Cardiac muscle cell (in vitro differentiated cells and primary cell): ENCODE measurements around the gene FHOD3. TPM values are rescaled to one million over a fixed set of nuclear protein-coding genes. Genes with fewer than 3 reads are reported as not detected.
A peak's percentile ranks its signal among the peaks of the same experiment; 100 is the strongest.

Experiments
- DNase-seq, 2 donors: peaks; one replicate each; pipeline versions ENCODE4 v3.0.0 to v3.0.0-alpha.2; 2010 to 2017; ENCODE audit warnings: low read depth in 1 of 2, low spot score in 1 of 2
- H3K27ac ChIP-seq: fragments of 200-600 bp; sonication (generic); 2 replicates; pipeline ENCODE4 v1.5.1; 2016
- H3K27me3 ChIP-seq: fragments of 200-600 bp; sonication (generic); 2 replicates; pipeline ENCODE4 v1.6.0; 2016; ENCODE audit warnings: control low read depth
- H3K36me3 ChIP-seq: fragments of 200-600 bp; sonication (generic); 2 replicates; pipeline ENCODE4 v1.5.1; 2016; ENCODE audit warnings: control low read depth
- H3K4me1 ChIP-seq: fragments of 200-600 bp; sonication (generic); 2 replicates; pipeline ENCODE4 v1.8.1; 2017; ENCODE audit warnings: low read depth, mild to moderate bottlenecking, mixed run types
- H3K4me3 ChIP-seq: fragments of 200-600 bp; sonication (generic); 2 replicates; pipeline ENCODE4 v1.5.1; 2016; ENCODE audit warnings: mild to moderate bottlenecking
- H3K9me3 ChIP-seq: fragments of 200-600 bp; sonication (generic); 2 replicates; pipeline ENCODE4 v1.5.1; 2017; ENCODE audit warnings: low read depth, mild to moderate bottlenecking, control low read depth
- CTCF ChIP-seq: IDR thresholded peaks from 2 replicates; pipeline ENCODE4 v1.5.1; 2012; ENCODE audit warnings: low read depth, mild to moderate bottlenecking, low read length
- polyA plus RNA-seq: library from polyadenylated mRNA; unstranded; fragments of >200 nt; fragmentation: Nextera tagmentation; extraction: Ambion mirVana; gene quantifications from 2 replicates; pipeline ENCODE4 v1.2.1, GENCODE V29; 2016
- total RNA-seq: library from RNA; depleted of rRNA; stranded (reverse); fragments of >200 nt; gene quantifications from 2 replicates; pipeline ENCODE4 v1.2.3, GENCODE V29; 2016

The FHOD3 gene
- total and polyA plus RNA-seq, 2 experiments from 2014 or later: 127 to 347 TPM

DNA sequence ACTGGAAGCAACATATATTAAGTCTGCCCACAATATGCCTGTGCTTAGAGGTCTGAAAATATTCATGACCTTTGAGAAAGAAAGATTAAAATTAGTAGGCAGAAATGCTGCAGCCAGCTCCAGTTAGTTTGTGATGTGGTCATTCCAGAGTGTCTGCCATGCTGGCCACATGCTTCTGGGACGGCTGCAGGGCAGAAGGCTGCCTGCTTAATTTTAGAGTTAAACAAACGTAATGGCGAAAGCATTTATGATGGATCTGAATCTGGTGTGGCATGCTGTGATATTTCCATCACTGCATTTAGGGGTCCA lies 95.4 kb downstream of the FHOD3 start:
- H3K9me3 ChIP-seq: no peaks in the 10 kb centered on the region
- H3K27ac ChIP-seq: peak overlapping the region; percentile 85
- H3K36me3 ChIP-seq: no peaks in the 10 kb centered on the region
- no peaks in the 10 kb centered on the region for H3K27me3 ChIP-seq
- no peak overlapping the region for H3K4me3 ChIP-seq
- DNase-seq: no peak
- peaks cover 68% of the 10 kb centered on the region for H3K4me1 ChIP-seq
- no peak for TF ChIP-seq CTCF

- no peak for DNase-seq
- Histone ChIP-seq H3K9me3 (no peaks in the 10 kb centered on the region), H3K27ac (no peak overlapping the region), H3K27me3 (no peaks in the 10 kb centered on the region), H3K4me1 (peaks cover 57% of the 10 kb centered on the region), H3K4me3 (no peak overlapping the region), H3K36me3 (no peaks in the 10 kb centered on the region)
- TF ChIP-seq CTCF: no peak
Measured at GRCh38 chr18:36394486-36394885, 97.0 kb downstream of the FHOD3 start.

DNA sequence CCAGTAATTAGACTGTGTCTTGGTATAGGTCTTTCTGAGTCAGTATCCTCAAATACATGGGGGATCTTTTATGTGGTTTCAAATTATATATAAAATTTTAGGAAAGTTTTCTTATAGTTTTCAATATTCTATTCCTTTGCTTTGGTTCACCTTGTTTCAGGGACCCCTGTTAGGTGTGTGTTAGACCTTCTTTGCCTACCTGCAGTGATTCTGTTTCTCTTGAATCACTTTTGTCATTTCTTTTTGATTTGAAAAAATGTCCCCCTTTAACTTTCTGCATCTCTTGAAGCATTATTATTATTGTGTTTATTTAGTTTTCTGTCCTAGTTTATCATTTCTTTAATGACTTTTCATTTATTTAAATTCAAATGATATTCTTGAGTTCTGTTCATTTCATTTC lies 98.7 kb downstream of the FHOD3 start:
- H3K4me3 ChIP-seq: no peak overlapping the region
- H3K27me3 ChIP-seq: no peaks in the 10 kb centered on the region
- H3K9me3 ChIP-seq: no peaks in the 10 kb centered on the region
- H3K27ac ChIP-seq: no peak overlapping the region
- TF ChIP-seq CTCF: no peak
- no peak for DNase-seq
- no peaks in the 10 kb centered on the region for H3K36me3 ChIP-seq
- H3K4me1 ChIP-seq: peaks cover 40% of the 10 kb centered on the region

DNA sequence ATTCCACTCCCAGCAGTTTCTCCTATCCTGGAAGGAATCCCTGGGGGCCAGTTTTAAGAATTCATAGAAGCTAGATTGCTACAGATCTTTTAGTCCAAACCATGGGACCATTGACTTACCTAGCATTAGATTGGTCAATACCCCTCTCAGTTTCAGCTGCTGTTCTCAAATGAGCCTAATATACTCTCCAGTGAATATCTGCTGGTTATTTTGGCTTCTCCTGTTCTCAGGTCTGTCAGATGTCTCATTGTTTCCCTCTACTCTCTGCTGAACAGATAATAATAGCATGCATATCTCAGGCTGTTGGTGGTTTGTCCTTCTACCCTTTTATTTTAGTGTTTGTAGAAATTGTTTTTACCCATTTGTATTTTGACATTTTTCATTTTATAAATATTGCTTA lies 99.5 kb downstream of the FHOD3 start:
- H3K9me3 ChIP-seq: no peaks in the 10 kb centered on the region
- no peaks in the 10 kb centered on the region for H3K36me3 ChIP-seq
- H3K27ac ChIP-seq: peak overlapping the region; percentile 20
- TF ChIP-seq CTCF: no peak
- no peak for DNase-seq
- no peak overlapping the region for H3K4me3 ChIP-seq
- no peaks in the 10 kb centered on the region for H3K27me3 ChIP-seq
- H3K4me1 ChIP-seq: peaks cover 32% of the 10 kb centered on the region

- H3K9me3 ChIP-seq: no peaks in the 10 kb centered on the region
- no peaks in the 10 kb centered on the region for H3K36me3 ChIP-seq
- H3K4me1 ChIP-seq: peaks cover 28% of the 10 kb centered on the region
- DNase-seq: no peak
- no peak for TF ChIP-seq CTCF
- no peak overlapping the region for H3K4me3 ChIP-seq
- no peaks in the 10 kb centered on the region for H3K27me3 ChIP-seq
- peak overlapping the region; percentile 12 for H3K27ac ChIP-seq
Measured at GRCh38 chr18:36398419-36398818, 100.9 kb downstream of the FHOD3 start.

DNA sequence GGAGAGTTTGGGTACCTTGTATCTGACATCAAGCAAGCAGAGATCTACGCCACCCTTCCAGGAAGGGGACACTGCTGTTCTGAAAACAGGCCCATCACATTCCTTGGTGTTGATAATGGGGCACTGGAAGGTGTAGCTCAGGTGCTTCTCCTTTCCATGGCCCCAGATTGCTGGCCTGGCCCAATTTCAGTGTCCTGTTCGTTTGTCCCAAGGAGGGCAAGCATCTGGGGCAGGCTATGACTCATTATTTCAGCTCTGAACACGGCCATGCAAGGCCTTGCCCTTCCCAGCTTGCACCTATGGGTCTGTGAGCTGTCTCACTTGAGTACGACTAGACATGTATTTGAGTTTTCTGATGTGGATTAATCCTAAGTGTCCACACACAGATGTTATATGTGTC lies 101.5 kb downstream of the FHOD3 start:
- Histone ChIP-seq H3K9me3 (no peaks in the 10 kb centered on the region), H3K36me3 (no peaks in the 10 kb centered on the region), H3K27ac (no peak overlapping the region), H3K27me3 (no peaks in the 10 kb centered on the region), H3K4me3 (no peak overlapping the region), H3K4me1 (peaks cover 29% of the 10 kb centered on the region)
- no peak for DNase-seq
- TF ChIP-seq CTCF: no peak
